HG03575 (cell line): ENCODE results near the gene RFX4.
"Not testable (repeated sequence)": the region's sequence is repeated elsewhere in the genome, so short reads cannot be mapped to it uniquely, and the experiment has no call there.

Experiments
- ATAC-seq: cut with Tn5 transposase; IDR thresholded peaks from one replicate; pipeline ENCODE4 v1.9.1; 2021; ENCODE audit not compliant: unreplicated experiment, insufficient number of reproducible peaks, low FRiP score; ENCODE audit errors: extremely low read depth

The RFX4 gene

GRCh38 chr12:106586803-106587684 is 4.2 kb downstream of the RFX4 start:
- no peak for ATAC-seq

- ATAC-seq = no peak
Measured at GRCh38 chr12:106588771-106589170, 6.0 kb downstream of the RFX4 start.

- ATAC-seq = no peak
Measured at GRCh38 chr12:106590601-106591000, 7.8 kb downstream of the RFX4 start.

GRCh38 chr12:106594447-106594846 is 11.6 kb downstream of the RFX4 start:
- ATAC-seq = no peak

- no peak for ATAC-seq
Measured at GRCh38 chr12:106595268-106595667, 12.5 kb downstream of the RFX4 start.

- ATAC-seq = no peak
Measured at GRCh38 chr12:106598003-106598402, 15.2 kb downstream of the RFX4 start.

GRCh38 chr12:106599302-106599701 is 16.5 kb downstream of the RFX4 start:
- no peak for ATAC-seq

- ATAC-seq = no peak
Measured at GRCh38 chr12:106600503-106600902, 17.7 kb downstream of the RFX4 start.

GRCh38 chr12:106601031-106601430 is 18.2 kb downstream of the RFX4 start:
- ATAC-seq = no peak

- ATAC-seq = no peak
Measured at GRCh38 chr12:106601496-106601895, 18.7 kb downstream of the RFX4 start.

GRCh38 chr12:106602076-106602475 is 19.3 kb downstream of the RFX4 start:
- ATAC-seq = no peak

- no peak for ATAC-seq
Measured at GRCh38 chr12:106605254-106605653, 22.4 kb downstream of the RFX4 start.

- not testable (repeated sequence) for ATAC-seq
Measured at GRCh38 chr12:106620588-106620987, 37.8 kb downstream of the RFX4 start.

GRCh38 chr12:106625976-106626375 is 43.2 kb downstream of the RFX4 start:
- ATAC-seq = no peak

- ATAC-seq = no peak
Measured at GRCh38 chr12:106629797-106630659, 47.2 kb downstream of the RFX4 start.

GRCh38 chr12:106631150-106631549 is 48.3 kb downstream of the RFX4 start:
- no peak for ATAC-seq

- ATAC-seq = no peak
Measured at GRCh38 chr12:106631797-106632196, 49.0 kb downstream of the RFX4 start.

- no peak for ATAC-seq
Measured at GRCh38 chr12:106632797-106633450, 50.1 kb downstream of the RFX4 start.

- no peak for ATAC-seq
Measured at GRCh38 chr12:106633451-106633823, 50.6 kb downstream of the RFX4 start.

GRCh38 chr12:106634206-106634605 is 51.4 kb downstream of the RFX4 start:
- ATAC-seq = no peak
